AG04450 (cell line): ENCODE results near the gene CALU. TPM values are rescaled to one million over a fixed set of nuclear protein-coding genes. Genes with fewer than 3 reads are reported as not detected.

Experiments
- CTCF ChIA-PET: fragments of 300-600, 350-600 bp; formaldehyde crosslinking; extraction: SDS; loops from one replicate; lab custom pipeline; 2022; ENCODE audit warnings: antibody characterized with exemption, inconsistent platforms; lab: Charles Lee
- POLR2A ChIA-PET: fragments of 350-600 bp; formaldehyde crosslinking; extraction: SDS; loops from one replicate; lab custom pipeline; 2021; ENCODE audit warnings: antibody characterized with exemption, inconsistent platforms; lab: Yijun Ruan, JAX
- DNase-seq: peaks from one replicate; pipeline ENCODE4 v3.0.0-alpha.2; 2011; ENCODE audit warnings: low read depth, low spot score
- H3K27ac ChIP-seq: one replicate; pipeline ENCODE4 v1.5.1; 2012; ENCODE audit warnings: low read depth, low read length, control low read depth
- H3K27me3 ChIP-seq: one replicate; pipeline ENCODE4 v1.6.0; 2012; ENCODE audit warnings: low read length; ENCODE audit not compliant: control insufficient read depth, insufficient read depth
- H3K4me3 ChIP-seq: 2 replicates; pipeline ENCODE4 v1.5.1; 2011; ENCODE audit warnings: mild to moderate bottlenecking, low read depth, low read length, control low read depth
- H3K9me3 ChIP-seq: 2 replicates; pipeline ENCODE4 v1.5.1; 2012; ENCODE audit warnings: low read length; ENCODE audit not compliant: control insufficient read depth, insufficient read depth
- polyA plus RNA-seq: library from polyadenylated mRNA; depleted of rRNA; stranded (reverse); fragments of >200 nt; gene quantifications from 2 replicates; pipeline ENCODE4 v1.2.3, GENCODE V29; 2011
- TF ChIP-seq, protein P1 (sequence below): IDR thresholded peaks from 2 replicates; pipeline ENCODE4 v1.5.1; 2011; ENCODE audit warnings: low read depth, low read length, control low read depth, inconsistent platforms

The CALU gene
- polyA plus RNA-seq, 1 experiment: 815 TPM

DNA sequence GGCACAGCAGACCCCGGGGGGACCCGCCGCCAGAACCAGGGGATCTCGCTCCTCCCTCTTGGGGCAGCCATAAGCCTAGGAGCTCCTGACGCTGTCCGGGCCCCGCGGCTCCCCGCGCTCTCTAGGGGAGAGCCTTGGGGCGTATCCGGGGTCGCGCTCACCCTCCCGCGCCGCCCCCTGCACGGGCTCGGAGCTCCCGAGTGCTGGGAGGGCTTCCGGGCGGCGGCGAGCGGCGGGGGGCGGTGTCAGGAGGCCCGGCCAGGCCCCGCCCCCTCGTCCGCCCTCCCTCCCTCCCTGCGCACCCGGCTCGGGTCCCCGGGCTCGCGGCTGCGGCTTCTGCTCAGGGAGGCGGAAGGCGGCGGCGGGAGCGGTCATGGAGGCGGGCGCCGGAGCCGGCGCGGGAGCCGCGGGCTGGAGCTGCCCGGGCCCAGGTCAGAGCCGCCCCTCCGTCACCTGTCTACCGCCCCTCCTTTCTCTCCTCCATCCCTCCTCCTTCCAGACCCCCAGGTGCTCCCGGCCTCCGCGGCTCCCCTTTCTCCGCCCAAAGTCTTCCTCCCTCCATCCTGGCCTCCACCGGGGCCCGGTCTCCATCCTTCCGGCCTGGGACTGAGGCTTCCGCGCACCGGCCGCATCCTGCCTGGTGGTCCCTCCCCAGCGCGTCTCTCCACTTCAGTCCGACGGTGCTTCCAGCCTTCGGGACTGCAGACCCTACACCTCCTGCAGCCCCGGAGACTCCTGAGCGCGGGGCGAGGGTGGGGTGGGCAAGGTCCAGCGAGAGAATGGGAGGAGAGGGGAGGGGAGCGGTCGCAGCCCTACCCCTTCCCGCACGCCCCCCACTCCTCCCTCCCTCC lies 52.2 kb downstream of the CALU start, which contains the start of gene CCDC136:
CCDC136 (plus strand) TSS at position 848 of the 851 bp plus-strand sequence. CDS start 444 bp downstream, outside the sequence.
- DNase-seq: no peak
- POLR2A ChIA-PET: interaction anchor here (1.0 to 1.1 kb wide), 3 partner anchors 20 to 41 kb away, joined by 3 to 16 read pairs (median 3); no protein-coding TSS in a partner anchor

DNA sequence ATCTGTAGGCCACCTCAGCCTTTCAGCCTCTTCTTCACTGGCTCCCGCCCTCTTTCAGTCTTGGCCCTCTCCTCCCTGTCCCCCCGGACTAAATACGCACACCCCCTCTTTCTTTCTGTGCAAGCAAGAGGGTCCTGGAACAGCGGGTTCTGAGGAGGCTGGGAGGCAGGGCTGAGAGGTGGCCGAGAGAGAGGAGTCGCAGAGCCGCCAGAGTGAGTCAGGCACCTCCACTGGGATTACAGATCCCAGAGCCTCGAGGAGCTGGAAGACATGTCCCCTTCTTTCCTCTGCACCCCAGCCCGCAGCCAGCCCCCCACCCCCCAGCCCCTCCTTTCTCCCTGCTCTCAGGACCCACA lies 52.8 kb downstream of the CALU start:
- TF ChIP-seq, protein P1, sequence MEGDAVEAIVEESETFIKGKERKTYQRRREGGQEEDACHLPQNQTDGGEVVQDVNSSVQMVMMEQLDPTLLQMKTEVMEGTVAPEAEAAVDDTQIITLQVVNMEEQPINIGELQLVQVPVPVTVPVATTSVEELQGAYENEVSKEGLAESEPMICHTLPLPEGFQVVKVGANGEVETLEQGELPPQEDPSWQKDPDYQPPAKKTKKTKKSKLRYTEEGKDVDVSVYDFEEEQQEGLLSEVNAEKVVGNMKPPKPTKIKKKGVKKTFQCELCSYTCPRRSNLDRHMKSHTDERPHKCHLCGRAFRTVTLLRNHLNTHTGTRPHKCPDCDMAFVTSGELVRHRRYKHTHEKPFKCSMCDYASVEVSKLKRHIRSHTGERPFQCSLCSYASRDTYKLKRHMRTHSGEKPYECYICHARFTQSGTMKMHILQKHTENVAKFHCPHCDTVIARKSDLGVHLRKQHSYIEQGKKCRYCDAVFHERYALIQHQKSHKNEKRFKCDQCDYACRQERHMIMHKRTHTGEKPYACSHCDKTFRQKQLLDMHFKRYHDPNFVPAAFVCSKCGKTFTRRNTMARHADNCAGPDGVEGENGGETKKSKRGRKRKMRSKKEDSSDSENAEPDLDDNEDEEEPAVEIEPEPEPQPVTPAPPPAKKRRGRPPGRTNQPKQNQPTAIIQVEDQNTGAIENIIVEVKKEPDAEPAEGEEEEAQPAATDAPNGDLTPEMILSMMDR: no peak
- Histone ChIP-seq H3K27me3 (peaks cover 18% of the 10 kb centered on the region), H3K4me3 (peak overlapping the region; percentile 80), H3K27ac (no peak overlapping the region), H3K9me3 (no peaks in the 10 kb centered on the region; the same call in 1 of the 2 replicates)
- ChIA-PET POLR2A (interaction anchor here (0.7 kb wide), 1 partner anchor 39 kb away, joined by 3 read pairs; no protein-coding TSS in a partner anchor), CTCF (no interaction called here)
- DNase-seq: no peak

More for the DNA sequence above, 52.2 kb downstream of the CALU start, which contains the start of gene CCDC136:
- Histone ChIP-seq H3K9me3 (no peaks in the 10 kb centered on the region; the same call in 1 of the 2 replicates), H3K27ac (no peak within 1 kb of the TSS), H3K4me3 (peak within 1 kb of the TSS; percentile 80), H3K27me3 (peaks cover 18% of the 10 kb centered on the region)
- TF ChIP-seq, protein P1: no peak
- CTCF ChIA-PET: no interaction called here

DNA sequence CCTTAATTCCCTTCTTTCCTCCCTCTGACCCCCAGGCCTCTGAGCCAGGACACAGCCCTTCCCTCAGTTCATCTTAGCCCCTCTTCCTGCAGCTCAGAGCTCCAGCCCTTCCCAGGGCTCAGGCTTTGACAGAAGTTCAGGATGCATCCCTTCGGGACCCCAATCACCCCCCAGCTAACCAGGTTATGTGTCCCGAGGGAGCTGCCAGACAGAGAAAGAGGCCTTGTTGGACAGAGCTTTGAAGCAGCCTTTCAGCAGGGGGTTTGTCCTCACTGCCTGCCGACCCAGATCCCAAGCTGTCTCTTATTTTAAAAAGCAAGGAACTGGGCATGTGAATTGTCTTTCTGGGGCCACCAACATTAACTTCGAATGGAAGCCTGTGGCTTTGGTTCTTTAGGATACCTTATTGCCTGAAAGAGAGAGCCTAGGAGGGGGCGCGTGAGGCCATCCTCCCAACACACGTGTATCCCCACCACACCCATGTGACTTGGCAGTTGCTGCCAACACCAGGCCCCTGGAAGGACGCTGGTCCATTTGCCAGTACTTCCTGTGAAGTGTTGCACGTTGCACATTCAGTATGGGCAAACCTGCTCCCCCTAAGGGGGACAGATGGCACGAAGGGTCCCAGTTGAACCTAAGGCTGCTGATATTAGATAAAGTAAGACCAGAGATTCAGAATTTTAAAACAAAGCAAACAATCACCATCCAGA lies 53.5 kb downstream of the CALU start:
- TF ChIP-seq, protein P1: no peak
- Histone ChIP-seq H3K4me3 (peak overlapping the region; percentile 80), H3K27me3 (peaks cover 18% of the 10 kb centered on the region), H3K27ac (no peak overlapping the region), H3K9me3 (no peaks in the 10 kb centered on the region; the same call in 1 of the 2 replicates)
- DNase-seq: no peak
- POLR2A ChIA-PET: interaction anchor here (0.7 kb wide), 1 partner anchor 39 kb away, joined by 3 read pairs; no protein-coding TSS in a partner anchor
- CTCF ChIA-PET: no interaction called here

DNA sequence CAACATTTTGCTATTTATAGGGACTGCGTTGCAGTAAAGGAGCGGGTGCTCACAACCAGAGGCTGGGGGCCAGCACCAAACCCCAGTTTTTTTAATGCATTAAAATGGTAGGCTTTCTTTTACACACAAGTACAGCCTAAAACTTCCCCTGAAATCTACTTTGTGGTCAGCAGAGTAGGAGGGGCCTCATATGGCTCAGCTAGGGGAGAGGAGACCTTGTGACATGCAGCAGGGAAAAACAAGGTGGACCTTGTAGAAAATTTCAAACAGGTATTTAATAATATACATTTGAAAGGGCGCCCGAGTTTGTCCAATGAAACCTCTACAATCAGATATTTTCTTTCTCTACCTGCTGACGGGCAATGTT lies 54.0 kb downstream of the CALU start:
- Histone ChIP-seq H3K4me3 (no peak overlapping the region), H3K9me3 (no peaks in the 10 kb centered on the region; the same call in 1 of the 2 replicates), H3K27me3 (peaks cover 15% of the 10 kb centered on the region), H3K27ac (no peak overlapping the region)
- POLR2A ChIA-PET: no interaction called here
- CTCF ChIA-PET: no interaction called here
- TF ChIP-seq, protein P1: no peak
- no peak for DNase-seq
